ENCODE data around the gene SELENOT. TPM values are rescaled to one million over a fixed set of nuclear protein-coding genes. Genes with fewer than 3 reads are reported as not detected.

The SELENOT gene, protein sequence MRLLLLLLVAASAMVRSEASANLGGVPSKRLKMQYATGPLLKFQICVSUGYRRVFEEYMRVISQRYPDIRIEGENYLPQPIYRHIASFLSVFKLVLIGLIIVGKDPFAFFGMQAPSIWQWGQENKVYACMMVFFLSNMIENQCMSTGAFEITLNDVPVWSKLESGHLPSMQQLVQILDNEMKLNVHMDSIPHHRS
- 69.3 and 74.7 TPM in 2 replicates for total RNA-seq
- 197 and 199 TPM in 2 replicates for polyA plus RNA-seq

DNA sequence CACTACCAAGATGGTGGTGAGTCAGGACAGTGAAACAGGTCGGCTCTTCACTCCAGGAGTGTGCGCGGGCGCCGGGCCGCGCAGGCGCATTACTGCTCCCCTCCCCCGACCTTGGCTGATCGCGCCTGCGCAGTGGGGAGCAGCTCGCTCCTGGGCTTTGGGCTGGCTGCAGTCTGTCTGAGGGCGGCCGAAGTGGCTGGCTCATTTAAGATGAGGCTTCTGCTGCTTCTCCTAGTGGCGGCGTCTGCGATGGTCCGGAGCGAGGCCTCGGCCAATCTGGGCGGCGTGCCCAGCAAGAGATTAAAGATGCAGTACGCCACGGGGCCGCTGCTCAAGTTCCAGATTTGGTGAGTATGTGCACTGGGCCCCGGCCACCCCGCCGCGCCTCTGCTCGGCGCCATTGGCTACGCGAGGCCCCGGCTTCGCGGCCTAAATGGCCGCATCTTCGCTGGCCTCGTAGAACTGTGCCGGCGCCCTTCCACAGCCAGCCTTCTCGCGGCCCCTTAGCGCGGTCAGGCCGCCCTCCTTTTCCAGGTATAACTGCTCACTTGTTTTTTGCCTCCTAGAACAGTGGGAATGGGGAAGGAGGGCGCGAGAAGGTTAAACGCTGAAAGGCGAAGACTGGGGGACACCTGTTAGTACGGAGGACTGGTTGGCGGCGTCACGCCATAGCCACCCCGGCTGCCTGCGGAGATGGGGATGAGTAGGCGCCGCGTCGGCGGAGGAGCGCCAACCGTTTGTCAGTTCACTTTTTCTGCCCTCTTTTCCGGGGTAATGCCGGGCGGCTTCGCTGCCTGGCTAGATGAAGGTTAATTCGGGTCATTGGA is at the start of gene SELENOT:
SELENOT (plus strand) TSS at position 169 of the 827 bp plus-strand sequence; CDS start at position 211, 42 bp downstream.
- TF ChIP-seq, protein P1, sequence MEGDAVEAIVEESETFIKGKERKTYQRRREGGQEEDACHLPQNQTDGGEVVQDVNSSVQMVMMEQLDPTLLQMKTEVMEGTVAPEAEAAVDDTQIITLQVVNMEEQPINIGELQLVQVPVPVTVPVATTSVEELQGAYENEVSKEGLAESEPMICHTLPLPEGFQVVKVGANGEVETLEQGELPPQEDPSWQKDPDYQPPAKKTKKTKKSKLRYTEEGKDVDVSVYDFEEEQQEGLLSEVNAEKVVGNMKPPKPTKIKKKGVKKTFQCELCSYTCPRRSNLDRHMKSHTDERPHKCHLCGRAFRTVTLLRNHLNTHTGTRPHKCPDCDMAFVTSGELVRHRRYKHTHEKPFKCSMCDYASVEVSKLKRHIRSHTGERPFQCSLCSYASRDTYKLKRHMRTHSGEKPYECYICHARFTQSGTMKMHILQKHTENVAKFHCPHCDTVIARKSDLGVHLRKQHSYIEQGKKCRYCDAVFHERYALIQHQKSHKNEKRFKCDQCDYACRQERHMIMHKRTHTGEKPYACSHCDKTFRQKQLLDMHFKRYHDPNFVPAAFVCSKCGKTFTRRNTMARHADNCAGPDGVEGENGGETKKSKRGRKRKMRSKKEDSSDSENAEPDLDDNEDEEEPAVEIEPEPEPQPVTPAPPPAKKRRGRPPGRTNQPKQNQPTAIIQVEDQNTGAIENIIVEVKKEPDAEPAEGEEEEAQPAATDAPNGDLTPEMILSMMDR (IDR thresholded peaks at IDR 0.05; ENCODE audit: low read depth, low read length): peak; percentile 15
- Histone ChIP-seq H3K27me3 (no peaks in the 10 kb centered on the region), H3K4me1 (ENCODE audit: low read depth) (peaks cover 31% of the 10 kb centered on the region), H3K27ac (peak within 1 kb of the TSS; percentile 94), H3K36me3 (no peaks in the 10 kb centered on the region), H3K4me3 (peak within 1 kb of the TSS; percentile 84), H3K9me3 (ENCODE audit: low read depth) (no peaks in the 10 kb centered on the region)
- peak; percentile 95 to 97 for DNase-seq (ENCODE audit: low read depth in 1 of 2, low spot score in 1 of 2)

DNA sequence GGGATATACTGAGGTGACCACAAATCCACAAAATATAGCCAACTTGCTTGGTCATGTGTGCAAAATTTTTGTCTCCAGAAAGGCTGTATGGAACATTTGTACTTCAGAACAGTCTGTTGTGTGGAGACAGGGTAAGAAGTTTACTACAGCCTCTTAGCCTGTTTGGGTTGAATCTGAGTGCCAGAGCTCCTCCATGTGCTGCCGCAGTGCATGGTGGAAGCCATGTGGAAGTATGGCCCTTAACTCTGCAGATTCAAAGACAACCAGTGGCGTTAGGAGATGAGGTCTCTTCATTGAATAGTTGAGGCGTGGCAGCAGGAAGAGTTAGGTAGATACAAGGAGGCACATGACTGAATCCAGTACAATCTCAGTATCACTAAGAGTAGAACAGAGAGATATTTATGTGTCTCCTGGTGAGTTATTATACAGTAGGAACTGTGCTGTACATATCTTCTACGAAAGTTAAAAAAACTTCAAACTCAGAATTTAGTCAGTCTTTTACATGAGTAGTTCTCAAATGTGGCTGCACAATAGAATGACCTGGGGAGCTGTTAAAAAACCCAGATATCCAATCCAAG is 47.2 kb upstream of the SELENOT start:
- Histone ChIP-seq H3K36me3 (peaks cover 16% of the 10 kb centered on the region), H3K4me3 (no peak overlapping the region), H3K27ac (no peak overlapping the region), H3K4me1 (ENCODE audit: low read depth) (no peaks in the 10 kb centered on the region), H3K27me3 (no peaks in the 10 kb centered on the region), H3K9me3 (ENCODE audit: low read depth) (no peaks in the 10 kb centered on the region)
- TF ChIP-seq, protein P1 (IDR thresholded peaks at IDR 0.05; ENCODE audit: low read depth, low read length): no peak
- DNase-seq (ENCODE audit: low read depth in 1 of 2, low spot score in 1 of 2): no peak

GRCh38 chr3:150556792-150557191 is 46.3 kb upstream of the SELENOT start:
- H3K27me3 ChIP-seq: no peaks in the 10 kb centered on the region
- no peak overlapping the region for H3K4me3 ChIP-seq
- TF ChIP-seq, protein P1 (IDR thresholded peaks at IDR 0.05; ENCODE audit: low read depth, low read length): no peak
- DNase-seq (ENCODE audit: low read depth in 1 of 2, low spot score in 1 of 2): no peak
- H3K36me3 ChIP-seq: peaks cover 16% of the 10 kb centered on the region
- H3K9me3 ChIP-seq (ENCODE audit: low read depth): no peaks in the 10 kb centered on the region
- no peaks in the 10 kb centered on the region for H3K4me1 ChIP-seq (ENCODE audit: low read depth)
- H3K27ac ChIP-seq: no peak overlapping the region

- Histone ChIP-seq H3K9me3 (ENCODE audit: low read depth) (no peaks in the 10 kb centered on the region), H3K27me3 (no peaks in the 10 kb centered on the region), H3K36me3 (peaks cover 13% of the 10 kb centered on the region), H3K27ac (no peak overlapping the region), H3K4me3 (no peak overlapping the region), H3K4me1 (ENCODE audit: low read depth) (no peaks in the 10 kb centered on the region)
- TF ChIP-seq, protein P1 (IDR thresholded peaks at IDR 0.05; ENCODE audit: low read depth, low read length): no peak
- DNase-seq (ENCODE audit: low read depth in 1 of 2, low spot score in 1 of 2): no peak
Measured at GRCh38 chr3:150557725-150558124, 45.4 kb upstream of the SELENOT start.

DNA sequence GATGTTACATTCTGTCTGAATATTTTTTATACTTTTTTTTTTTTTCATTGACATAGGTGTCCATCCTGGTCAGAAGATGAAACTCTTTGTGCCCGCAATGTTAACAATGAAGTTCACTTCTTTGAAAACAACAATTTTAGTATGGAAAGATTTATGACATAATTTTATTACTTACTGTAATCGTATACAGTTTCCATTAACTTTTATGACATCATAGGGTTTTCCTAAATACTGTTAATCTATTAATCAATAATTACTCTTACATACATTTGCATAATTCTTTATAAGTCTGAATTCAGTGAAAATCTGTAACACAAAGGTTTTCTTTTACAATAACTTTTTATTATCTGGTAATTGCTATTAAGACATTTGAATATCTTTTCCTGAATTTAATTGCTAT is 38.9 kb upstream of the SELENOT start:
- TF ChIP-seq, protein P1 (IDR thresholded peaks at IDR 0.05; ENCODE audit: low read depth, low read length): no peak
- H3K36me3 ChIP-seq: peaks cover 42% of the 10 kb centered on the region
- no peaks in the 10 kb centered on the region for H3K9me3 ChIP-seq (ENCODE audit: low read depth)
- H3K4me1 ChIP-seq (ENCODE audit: low read depth): no peaks in the 10 kb centered on the region
- no peak overlapping the region for H3K27ac ChIP-seq
- no peaks in the 10 kb centered on the region for H3K27me3 ChIP-seq
- DNase-seq (ENCODE audit: low read depth in 1 of 2, low spot score in 1 of 2): no peak
- no peak overlapping the region for H3K4me3 ChIP-seq

All from cardiac muscle cell (in vitro differentiated cells and primary cell).